ENCODE results near the gene ACTL8.

- TF ChIP-seq CTCF (IDR thresholded peaks at IDR 0.05 in 8 of 11, conservative IDR thresholded peaks at IDR 0.05 in 3 of 11) (no peak), POLR2A (IDR thresholded peaks at IDR 0.05) (no peak)
Measured at GRCh38 chr1:17725811-17726582, 29.1 kb upstream of the ACTL8 start.
